Esophagus (tissue), 2 donors: ENCODE measurements around the gene AARS2. TPM values are rescaled to one million over a fixed set of nuclear protein-coding genes. Genes with fewer than 3 reads are reported as not detected.
"Not testable (repeated sequence)": the region's sequence is repeated elsewhere in the genome, so short reads cannot be mapped to it uniquely, and the experiment has no call there.

Experiments used
- H3K27ac ChIP-seq, 2 donors: one replicate each; pipeline ENCODE4 v1.5.1; 2013; ENCODE audit warnings: low read depth in 2 of 2, mild to moderate bottlenecking in 2 of 2, inconsistent platforms in 1 of 2, low read length in 1 of 2, moderate library complexity in 1 of 2
- H3K27me3 ChIP-seq, 2 donors: one replicate each; pipeline ENCODE4 v1.6.1; 2013; ENCODE audit warnings: low read length in 2 of 2, control low read depth in 1 of 2, mild to moderate bottlenecking in 1 of 2; ENCODE audit not compliant: insufficient read depth in 2 of 2, control insufficient read depth in 1 of 2
- H3K36me3 ChIP-seq, 2 donors: one replicate each; pipeline ENCODE4 v1.6.1; 2013; ENCODE audit warnings: low read length in 1 of 2; ENCODE audit not compliant: control insufficient read depth in 2 of 2, insufficient read depth in 2 of 2
- H3K4me1 ChIP-seq, 2 donors: one replicate each; pipeline ENCODE4 v1.6.1; 2013; ENCODE audit warnings: low read length in 1 of 2; ENCODE audit not compliant: control insufficient read depth in 2 of 2, insufficient read depth in 2 of 2
- H3K4me3 ChIP-seq, 2 donors: one replicate each; pipeline ENCODE4 v1.5.1; 2013; ENCODE audit warnings: low read length in 2 of 2, mild to moderate bottlenecking in 2 of 2, low read depth in 1 of 2, moderate library complexity in 1 of 2
- H3K9me3 ChIP-seq, 2 donors: one replicate each; pipeline ENCODE4 v1.6.1; 2013; ENCODE audit warnings: mild to moderate bottlenecking in 2 of 2, low read depth in 1 of 2, low read length in 1 of 2, moderate library complexity in 1 of 2; ENCODE audit not compliant: control insufficient read depth in 2 of 2, insufficient read depth in 1 of 2
- WGBS, 2 donors: extraction: QIAGEN DNeasy Blood & Tissue Kit; methylation state at CpG; one replicate each; pipeline ENCODE4 v1.1.7; 2013; 5-methylcytosine and 5-hydroxymethylcytosine counted together
- polyA plus RNA-seq, 2 donors: library from polyadenylated mRNA; stranded (reverse); fragments of 200-250 nt; gene quantifications; one replicate each; pipeline ENCODE4 v1.2.3, GENCODE V29; 2013
- donor health status: healthy with polysubstance abuse.
- donor health status: Bipolar disorder and iron deficiency.

The AARS2 gene
- polyA plus RNA-seq, 2 donors, result 7.0 to 8.5 TPM

DNA sequence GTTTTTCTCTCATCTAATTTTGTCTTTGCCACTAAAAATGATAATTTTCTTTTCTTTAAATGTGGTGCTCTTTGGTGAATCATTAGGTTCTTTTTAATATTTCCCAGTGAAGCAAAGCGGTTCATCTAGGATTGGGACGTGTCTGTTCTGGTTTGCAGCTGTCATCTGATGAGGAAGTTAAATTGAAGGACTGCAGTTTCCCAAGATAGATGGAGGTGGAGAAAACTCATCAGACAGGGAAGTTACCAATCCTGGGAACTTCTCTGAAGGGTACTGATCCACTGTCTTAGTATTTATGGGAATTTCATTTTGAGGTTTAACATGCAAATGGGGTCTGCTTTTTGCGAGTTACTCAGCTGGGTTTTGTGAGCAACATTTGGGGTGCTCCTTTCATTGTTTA is 2.4 kb upstream of the AARS2 start:
- WGBS, 2 donors, result 53 to 58% methylated on average over 3 of the region's 3 CpGs
- H3K27ac ChIP-seq, result no peak overlapping the region
- no peaks in the 10 kb centered on the region for H3K4me1 ChIP-seq
- H3K9me3 ChIP-seq, result no peaks in the 10 kb centered on the region
- H3K4me3 ChIP-seq, result no peak overlapping the region
- peaks cover 0 to 7% of the 10 kb centered on the region in 2 donors for H3K36me3 ChIP-seq
- H3K27me3 ChIP-seq, result no peaks in the 10 kb centered on the region

DNA sequence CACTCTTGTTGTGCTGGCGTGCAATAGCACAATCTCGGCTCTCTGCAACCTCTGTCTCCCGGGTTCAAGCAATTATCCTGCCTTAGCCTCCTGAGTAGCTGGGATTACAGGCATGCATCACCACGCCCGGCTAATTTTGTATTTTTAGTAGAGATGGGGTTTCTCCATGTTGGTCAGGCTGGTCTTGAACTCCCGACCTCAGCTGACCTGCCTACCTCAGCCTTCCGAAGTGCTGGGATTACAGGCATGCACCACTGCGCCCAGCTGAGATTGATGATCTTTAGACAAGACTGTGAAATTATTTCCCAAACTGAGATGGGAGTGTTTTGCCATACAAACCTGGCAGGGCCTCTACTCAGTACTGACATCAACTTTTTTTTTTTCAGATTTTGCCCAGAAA is 1.5 kb upstream of the AARS2 start:
- H3K27ac ChIP-seq, H3K4me3 ChIP-seq, H3K4me1 ChIP-seq, H3K27me3 ChIP-seq, H3K9me3 ChIP-seq: not testable (repeated sequence)
- 90 to 91% methylated on average over 8 of the region's 8 CpGs for WGBS, 2 donors
- peaks cover 7 to 13% of the 10 kb centered on the region in 2 donors for H3K36me3 ChIP-seq

DNA sequence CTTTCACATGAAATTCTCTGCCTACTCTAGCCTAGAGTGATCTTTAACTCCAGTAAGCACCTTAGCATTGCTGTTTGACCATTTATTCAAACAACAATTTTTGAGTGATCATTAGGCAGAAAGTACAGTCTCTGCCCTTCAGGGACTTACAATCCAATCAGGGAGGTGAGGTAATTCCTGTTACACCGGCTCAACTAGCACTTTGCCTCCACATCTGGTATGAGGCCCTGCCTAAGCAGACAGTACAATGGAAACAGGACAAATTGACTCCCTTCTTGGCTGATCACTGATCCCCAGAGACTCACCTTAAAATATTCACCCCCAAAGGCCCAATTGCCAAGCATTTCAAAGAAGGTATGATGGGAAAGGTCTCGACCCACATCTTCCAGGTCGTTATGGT is 1.4 kb downstream of the AARS2 start:
- Histone ChIP-seq H3K9me3 (no peaks in the 10 kb centered on the region), H3K4me1 (peaks cover 0 to 5% of the 10 kb centered on the region in 2 donors), H3K36me3 (peaks cover 7 to 31% of the 10 kb centered on the region in 2 donors), H3K27ac (peak overlapping the region; percentile 41 to 47), H3K4me3 (peak overlapping the region in 1 of 2 donors; percentile 72), H3K27me3 (no peaks in the 10 kb centered on the region)
- 84 to 85% methylated on average over 3 of the region's 3 CpGs for whole genome bisulfite sequencing, 2 donors

DNA sequence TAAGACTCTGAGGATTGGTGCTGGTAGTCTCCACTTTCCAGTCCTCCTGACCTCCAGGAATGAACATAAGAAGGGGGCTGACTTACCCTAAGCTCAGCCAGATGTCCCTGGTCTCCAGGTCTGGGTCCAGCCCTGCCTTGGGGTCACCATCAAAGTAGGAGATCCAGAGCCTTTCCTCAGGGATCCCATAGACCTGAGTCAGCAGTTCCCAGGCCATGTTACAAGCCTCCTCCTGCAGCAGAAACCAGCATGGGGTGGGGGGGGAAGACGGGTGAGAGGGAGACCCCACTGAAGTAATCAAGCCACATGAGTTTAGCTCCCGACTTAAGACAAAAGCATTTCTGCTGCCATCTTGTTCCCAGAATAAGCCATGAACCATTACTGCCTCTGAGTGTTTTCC is 1.8 kb downstream of the AARS2 start:
- Histone ChIP-seq H3K27me3 (no peaks in the 10 kb centered on the region), H3K9me3 (no peaks in the 10 kb centered on the region), H3K4me3 (no peak overlapping the region), H3K4me1 (peaks cover 0 to 5% of the 10 kb centered on the region in 2 donors), H3K36me3 (peaks cover 7 to 34% of the 10 kb centered on the region in 2 donors), H3K27ac (peak overlapping the region; percentile 18 to 41)
- 56 to 93% methylated on average over 2 of the region's 2 CpGs for WGBS, 2 donors

DNA sequence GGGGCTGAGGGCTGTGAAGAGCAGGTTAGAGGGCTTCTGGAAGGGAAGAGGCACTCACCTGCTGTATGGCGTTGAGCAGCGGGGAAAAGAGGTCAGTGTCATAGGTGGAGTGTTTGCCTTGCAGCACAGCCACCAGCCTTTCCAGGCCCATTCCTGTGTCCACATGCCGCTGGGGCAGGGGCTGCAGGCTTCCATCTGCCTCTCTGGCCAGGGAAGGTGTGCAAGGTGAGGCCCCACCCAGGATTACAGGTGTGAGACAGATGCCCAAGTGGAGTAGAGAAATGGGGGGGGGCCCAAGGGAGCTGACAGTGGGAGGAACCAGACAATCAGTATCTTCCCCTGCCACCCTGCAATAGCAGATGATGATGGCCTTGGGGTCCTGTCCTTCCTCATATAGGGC is 2.9 kb downstream of the AARS2 start:
- Histone ChIP-seq H3K27ac (no peak overlapping the region), H3K27me3 (no peaks in the 10 kb centered on the region), H3K9me3 (no peaks in the 10 kb centered on the region), H3K4me3 (no peak overlapping the region), H3K4me1 (peaks cover 0 to 5% of the 10 kb centered on the region in 2 donors), H3K36me3 (peaks cover 11 to 45% of the 10 kb centered on the region in 2 donors)
- 96 to 97% methylated on average over 3 of the region's 3 CpGs for WGBS, 2 donors

DNA sequence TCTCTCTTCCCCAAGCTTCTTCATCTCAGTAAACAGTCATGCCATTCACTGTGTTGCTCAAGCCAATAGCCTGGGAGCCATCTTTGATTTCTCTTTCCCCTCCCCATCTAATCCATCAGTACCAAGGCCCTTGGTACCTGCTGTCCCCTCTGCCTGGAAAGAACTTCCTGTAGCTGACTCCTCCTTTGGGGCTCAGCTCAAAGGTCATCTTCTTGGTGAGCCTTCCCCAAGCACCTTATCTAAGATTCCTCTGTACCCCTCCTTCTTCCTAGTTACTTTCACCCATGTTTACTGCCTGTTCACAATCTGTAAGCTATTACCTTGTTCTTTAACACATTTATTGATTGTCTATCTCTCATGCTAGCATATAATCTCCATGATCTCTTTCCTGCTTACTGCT is 3.5 kb downstream of the AARS2 start:
- Histone ChIP-seq H3K36me3 (peaks cover 11 to 50% of the 10 kb centered on the region in 2 donors), H3K27ac (no peak overlapping the region), H3K4me3 (no peak overlapping the region), H3K9me3 (no peaks in the 10 kb centered on the region), H3K27me3 (no peaks in the 10 kb centered on the region), H3K4me1 (peaks cover 0 to 5% of the 10 kb centered on the region in 2 donors)

DNA sequence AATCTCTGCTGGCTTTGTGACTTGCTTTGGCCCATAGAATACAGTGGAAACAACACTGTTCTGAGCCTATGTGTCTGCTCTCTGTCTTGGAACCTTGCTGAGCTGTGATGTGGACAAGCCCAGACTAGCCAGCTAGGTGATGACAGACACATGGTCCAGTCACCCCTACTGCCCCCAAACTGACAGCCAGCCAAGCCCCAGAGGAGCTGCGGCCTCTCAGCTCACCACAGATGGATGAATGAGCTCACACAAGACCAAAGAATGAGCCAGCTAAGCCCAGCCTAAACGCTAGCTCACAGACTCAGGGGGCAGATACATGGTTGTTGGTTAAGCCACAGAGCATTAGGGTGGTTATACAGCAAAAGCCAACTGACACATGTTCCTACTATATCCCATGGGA is 4.1 kb downstream of the AARS2 start:
- Histone ChIP-seq H3K4me3 (no peak overlapping the region), H3K27ac (no peak overlapping the region), H3K4me1 (peaks cover 0 to 5% of the 10 kb centered on the region in 2 donors), H3K36me3 (peaks cover 11 to 55% of the 10 kb centered on the region in 2 donors), H3K27me3 (no peaks in the 10 kb centered on the region), H3K9me3 (no peaks in the 10 kb centered on the region)
- WGBS, 2 donors, result 72 to 84% methylated on average over 2 of the region's 2 CpGs

DNA sequence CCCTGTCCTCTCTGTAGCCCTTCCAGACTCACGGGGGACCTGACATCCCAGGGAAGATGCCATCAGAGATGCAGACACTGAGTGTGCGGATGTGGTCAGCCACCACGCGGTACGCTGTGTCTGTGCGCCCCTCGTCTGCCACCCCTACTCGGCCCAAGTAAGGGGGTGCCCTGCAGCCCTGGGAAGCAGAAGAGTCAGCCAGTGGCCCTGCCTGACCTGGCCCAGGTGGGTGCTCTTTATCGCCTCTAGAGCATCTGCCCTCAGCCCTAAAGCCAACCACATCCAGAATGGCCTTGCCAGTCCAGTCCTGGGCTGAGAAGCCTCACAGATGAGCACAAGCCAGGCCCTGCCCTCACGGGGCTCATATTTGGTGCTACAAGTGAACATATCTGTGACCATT is 5.9 kb downstream of the AARS2 start:
- whole genome bisulfite sequencing, 2 donors, result 94 to 97% methylated on average over 10 of the region's 10 CpGs
- no peak overlapping the region for H3K4me3 ChIP-seq
- H3K4me1 ChIP-seq, result peaks cover 0 to 5% of the 10 kb centered on the region in 2 donors
- H3K27me3 ChIP-seq, result no peaks in the 10 kb centered on the region
- H3K27ac ChIP-seq, result no peak overlapping the region
- no peaks in the 10 kb centered on the region for H3K9me3 ChIP-seq
- H3K36me3 ChIP-seq, result peaks cover 14 to 73% of the 10 kb centered on the region in 2 donors

DNA sequence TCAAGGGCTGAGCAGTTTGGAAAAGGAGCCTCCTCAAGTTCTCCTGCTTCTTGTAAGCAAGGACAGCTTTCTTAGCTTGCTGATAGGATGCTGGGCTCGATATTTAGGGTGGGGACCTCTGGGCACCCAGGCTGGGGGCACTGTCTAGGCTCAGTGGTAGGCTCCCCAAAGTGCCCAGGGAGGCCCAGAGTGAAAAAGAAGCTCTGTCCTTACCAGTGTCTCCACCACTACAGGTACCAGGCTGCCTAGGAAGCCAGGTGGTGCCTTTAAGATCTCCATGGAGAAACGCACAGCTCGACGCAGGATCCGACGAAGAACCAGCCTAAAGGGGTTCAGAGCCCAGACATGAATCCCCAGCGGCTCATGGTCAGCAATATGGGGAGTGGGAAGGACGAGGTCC is 6.4 kb downstream of the AARS2 start:
- Histone ChIP-seq H3K4me3 (no peak overlapping the region), H3K36me3 (peaks cover 19 to 78% of the 10 kb centered on the region in 2 donors)
- WGBS, 2 donors, result 90 to 92% methylated on average over 6 to 8 of the region's 8 CpGs

DNA sequence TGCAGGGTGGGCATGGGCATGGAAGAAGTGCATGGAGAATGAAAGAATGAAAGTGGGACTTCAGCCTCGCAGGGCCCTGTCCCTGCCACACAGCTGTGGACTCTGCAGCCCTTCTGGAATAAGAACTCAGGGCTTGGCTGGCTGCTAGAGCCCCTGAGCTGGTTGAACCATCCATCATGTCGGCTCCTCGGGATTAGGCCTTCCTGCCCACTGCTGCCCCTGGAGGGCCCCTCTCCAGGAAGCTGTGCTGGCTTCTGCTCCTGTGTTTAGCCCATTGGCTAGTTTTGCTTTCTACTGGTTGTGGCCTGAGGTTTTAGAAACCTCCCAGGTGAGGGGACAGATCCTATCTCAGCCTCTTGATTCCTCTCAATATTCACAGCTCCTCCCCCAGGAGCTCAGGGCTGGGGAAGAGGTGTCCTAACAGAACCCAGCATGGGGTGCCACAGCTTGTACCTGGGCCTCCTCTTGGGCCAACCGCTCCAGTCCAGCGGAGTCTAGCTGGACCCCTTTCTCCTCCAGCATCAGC is 7.9 kb downstream of the AARS2 start:
- peaks cover 0 to 5% of the 10 kb centered on the region in 2 donors for H3K4me1 ChIP-seq
- H3K36me3 ChIP-seq, result peaks cover 22 to 82% of the 10 kb centered on the region in 2 donors
- WGBS, 2 donors, result 85 to 88% methylated on average over 5 of the region's 5 CpGs
- no peaks in the 10 kb centered on the region for H3K9me3 ChIP-seq
- no peak overlapping the region for H3K4me3 ChIP-seq
- H3K27ac ChIP-seq, result no peak overlapping the region
- no peaks in the 10 kb centered on the region for H3K27me3 ChIP-seq

More for the DNA sequence above, 6.4 kb downstream of the AARS2 start:
- Histone ChIP-seq H3K27me3 (no peaks in the 10 kb centered on the region), H3K9me3 (no peaks in the 10 kb centered on the region), H3K27ac (no peak overlapping the region), H3K4me1 (peaks cover 0 to 5% of the 10 kb centered on the region in 2 donors)
